SK-N-SH (cell line): Measurements from ENCODE around the gene EPB41L2. TPM values are rescaled to one million over a fixed set of nuclear protein-coding genes. Genes with fewer than 3 reads are reported as not detected.

Experiments used
- CTCF ChIA-PET: fragments of 300-600, 350-600 bp; formaldehyde crosslinking; extraction: SDS; loops from one replicate; lab custom pipeline; 2021; lab: Yijun Ruan, JAX
- POLR2A ChIA-PET: fragments of 350-600 bp; sonication (Branson Sonifier 250); formaldehyde crosslinking; extraction: SDS; loops from one replicate; lab custom pipeline; 2020; ENCODE audit warnings: antibody characterized with exemption, inconsistent platforms; lab: Yijun Ruan, JAX
- DNase-seq: peaks from one replicate; pipeline ENCODE4 v3.0.0; 2012
- H2AFZ ChIP-seq: fragments of 200-600 bp; sonication (generic); 2 replicates; pipeline ENCODE4 v1.8.1; 2016; ENCODE audit warnings: antibody characterized with exemption, mild to moderate bottlenecking, low read depth
- H3F3A ChIP-seq: fragments of 200-600 bp; sonication (generic); replicated peaks from 2 replicates; pipeline ENCODE3; 2016; ENCODE audit warnings: antibody characterized with exemption, mild to moderate bottlenecking; ENCODE audit not compliant: insufficient read depth
- H3K27ac ChIP-seq, 2 experiments: fragments of 200-500 bp in 1 of 2; fragments of 200-600 bp in 1 of 2; sonication (Bioruptor generic) in 1 of 2; sonication (generic), shearing (Covaris generic) in 1 of 2; 2 replicates each; pipeline versions ENCODE4 v1.5.1 to v1.6.1; 2014 to 2016; ENCODE audit warnings: low read depth in 2 of 2, inconsistent platforms in 1 of 2, low read length in 1 of 2, mild to moderate bottlenecking in 1 of 2, mixed read lengths in 1 of 2
- H3K27me3 ChIP-seq: fragments of 200-600 bp; sonication (generic), shearing (Covaris generic); 2 replicates; pipeline ENCODE4 v1.6.1; 2016; ENCODE audit warnings: mixed run types; ENCODE audit not compliant: insufficient read depth
- H3K36me3 ChIP-seq, 2 experiments: fragments of 200-500 bp in 1 of 2; fragments of 200-600 bp in 1 of 2; sonication (Bioruptor generic) in 1 of 2; sonication (generic) in 1 of 2; replicated peaks in 1 of 2; 2 replicates each; pipeline versions ENCODE3 to v1.5.1; 2014 to 2016; ENCODE audit warnings: low read length in 1 of 2, mild to moderate bottlenecking in 1 of 2; ENCODE audit not compliant: insufficient read depth in 2 of 2, control insufficient read depth in 1 of 2
- H3K4me1 ChIP-seq, 2 experiments: fragments of 200-500 bp in 1 of 2; fragments of 200-600 bp in 1 of 2; sonication (Bioruptor generic) in 1 of 2; sonication (generic), shearing (Covaris generic) in 1 of 2; 2 replicates each; pipeline versions ENCODE4 v1.5.1 to v1.6.1; 2014 to 2016; ENCODE audit warnings: low read depth in 1 of 2, low read length in 1 of 2, mixed run types in 1 of 2; ENCODE audit not compliant: insufficient read depth in 2 of 2, control insufficient read depth in 1 of 2
- H3K4me2 ChIP-seq: fragments of 200-600 bp; sonication (generic), shearing (Covaris generic); 2 replicates; pipeline ENCODE4 v1.6.1; 2017; ENCODE audit warnings: mixed run types
- H3K4me3 ChIP-seq, 2 experiments: fragments of 200-500 bp in 1 of 2; fragments of 200-600 bp in 1 of 2; sonication (Bioruptor generic) in 1 of 2; sonication (generic), shearing (Covaris generic) in 1 of 2; 2 replicates each; pipeline versions ENCODE4 v1.5.1 to v1.8.1; 2014 to 2016; ENCODE audit warnings: low read depth in 2 of 2, inconsistent platforms in 1 of 2, low read length in 1 of 2, mild to moderate bottlenecking in 1 of 2, mixed read lengths in 1 of 2, moderate library complexity in 1 of 2
- H3K79me2 ChIP-seq: fragments of 200-600 bp; sonication (generic); 2 replicates; pipeline ENCODE4 v1.8.1; 2017; ENCODE audit warnings: mild to moderate bottlenecking; ENCODE audit not compliant: insufficient read depth
- H3K9ac ChIP-seq: fragments of 200-600 bp; sonication (generic); 2 replicates; pipeline ENCODE4 v1.6.1; 2017; ENCODE audit warnings: mixed run types
- H3K9me2 ChIP-seq: fragments of 200-600 bp; sonication (generic); 2 replicates; pipeline ENCODE4 v1.6.1; 2017; ENCODE audit warnings: mixed run types
- H3K9me3 ChIP-seq: fragments of 200-600 bp; sonication (generic); 2 replicates; pipeline ENCODE4 v1.6.1; 2017; ENCODE audit warnings: mixed run types, mild to moderate bottlenecking, moderate library complexity
- H4K20me1 ChIP-seq: fragments of 200-600 bp; sonication (generic); 2 replicates; pipeline ENCODE4 v1.6.1; 2017; ENCODE audit warnings: mild to moderate bottlenecking, mixed run types; ENCODE audit not compliant: insufficient read depth
- CHD2 ChIP-seq: fragments of 150-350 bp; IDR thresholded peaks from 2 replicates; pipeline ENCODE4 v1.6.1; 2018; ENCODE audit warnings: low read length; ENCODE audit not compliant: partially characterized antibody
- EP300 ChIP-seq, 2 experiments: IDR thresholded peaks; 2 replicates each; pipeline versions ENCODE4 v1.4.0 to v1.6.1; 2012; ENCODE audit warnings: borderline replicate concordance in 1 of 2, low read depth in 1 of 2, low read length in 1 of 2
- EZH2phosphoT487 ChIP-seq: fragments of 200-600 bp; sonication (generic); IDR thresholded peaks from 2 replicates; pipeline ENCODE4 v1.6.1; 2017; ENCODE audit warnings: low read depth, mixed run types, mild to moderate bottlenecking, antibody characterized with exemption, moderate library complexity, borderline replicate concordance
- FOSL2 ChIP-seq: IDR thresholded peaks from 2 replicates; pipeline ENCODE4 v1.4.0; 2012; ENCODE audit warnings: low read depth, mild to moderate bottlenecking, moderate library complexity, borderline replicate concordance
- FOXJ3 ChIP-seq: sonication (generic); formaldehyde crosslinking; IDR thresholded peaks from 2 replicates; pipeline ENCODE4 v1.5.1; 2020; ENCODE audit warnings: mild to moderate bottlenecking, missing genetic modification reagents
- GABPA ChIP-seq: IDR thresholded peaks from 2 replicates; pipeline ENCODE4 v1.4.0; 2012; ENCODE audit warnings: low read depth, mild to moderate bottlenecking
- JUND ChIP-seq: IDR thresholded peaks from 2 replicates; pipeline ENCODE4 v1.4.0; 2012
- MEF2A ChIP-seq: IDR thresholded peaks from 2 replicates; pipeline ENCODE4 v1.4.0; 2012; ENCODE audit warnings: low read depth, borderline replicate concordance
- NRF1 ChIP-seq: IDR thresholded peaks from 2 replicates; pipeline ENCODE4 v1.6.1; 2012; ENCODE audit warnings: low read depth, mild to moderate bottlenecking, low read length
- POLR2AphosphoS5 ChIP-seq: IDR thresholded peaks from 2 replicates; pipeline ENCODE4 v1.6.1; 2012; ENCODE audit warnings: low read depth, low read length
- RCOR1 ChIP-seq: fragments of 150-350 bp; IDR thresholded peaks from 2 replicates; pipeline ENCODE4 v1.6.1; 2017; ENCODE audit warnings: antibody characterized with exemption, low read length
- RXRA ChIP-seq: IDR thresholded peaks from 2 replicates; pipeline ENCODE4 v1.4.0; 2012; ENCODE audit warnings: low read depth, mild to moderate bottlenecking, borderline replicate concordance
- SMC3 ChIP-seq: IDR thresholded peaks from 2 replicates; pipeline ENCODE4 v1.6.1; 2012; ENCODE audit warnings: low read depth, low read length, improper control_type of control experiment
- TAF1 ChIP-seq: IDR thresholded peaks from 2 replicates; pipeline ENCODE4 v1.6.1; 2012; ENCODE audit warnings: low read depth, mild to moderate bottlenecking, low read length, moderate library complexity, borderline replicate concordance
- TCF12 ChIP-seq: IDR thresholded peaks from 2 replicates; pipeline ENCODE4 v1.4.0; 2012
- TEAD4 ChIP-seq: IDR thresholded peaks from 2 replicates; pipeline ENCODE4 v1.4.0; 2012; ENCODE audit warnings: mild to moderate bottlenecking, borderline replicate concordance; ENCODE audit not compliant: insufficient read depth
- WGBS: methylation state at CpG from one replicate; pipeline ENCODE4 v1.1.6; 2017; ENCODE audit warnings: low lambda C conversion rate; 5-methylcytosine and 5-hydroxymethylcytosine counted together
- polyA plus RNA-seq, 3 experiments: library from polyadenylated mRNA; depleted of rRNA; stranded (reverse); fragments of >200 nt; gene quantifications; 2 replicates each; pipeline ENCODE4 v1.2.3, GENCODE V29; 2012
- TF ChIP-seq, protein P1 (sequence below): fragments of 150-350 bp; IDR thresholded peaks from 2 replicates; pipeline ENCODE4 v1.6.1; 2017; ENCODE audit warnings: antibody characterized with exemption, low read length, low read depth, borderline replicate concordance
- TF ChIP-seq, protein P2 (sequence below): IDR thresholded peaks from 2 replicates; pipeline ENCODE4 v1.4.0; 2012; ENCODE audit warnings: low read depth
- TF ChIP-seq, protein P3 (sequence below): fragments of 200-600 bp; sonication (generic); IDR thresholded peaks from 2 replicates; pipeline ENCODE4 v1.6.1; 2017; ENCODE audit warnings: antibody characterized with exemption, mild to moderate bottlenecking, moderate library complexity
- TF ChIP-seq, protein P4 (sequence below): fragments of 150-350 bp; IDR thresholded peaks from 2 replicates; pipeline ENCODE4 v1.6.1; 2016; ENCODE audit warnings: mild to moderate bottlenecking, low read depth, low read length
- TF ChIP-seq, protein P5 (sequence below): IDR thresholded peaks from 2 replicates; pipeline ENCODE4 v1.4.0; 2012; ENCODE audit warnings: low read depth, borderline replicate concordance
- TF ChIP-seq, protein P6 (sequence below): IDR thresholded peaks from 2 replicates; pipeline ENCODE4 v1.4.0; 2012; ENCODE audit warnings: low read depth, borderline replicate concordance

The EPB41L2 gene
- polyA plus RNA-seq, 1 of the 3 experiments (the other 2 are of a cell fraction), result 1.4 TPM

DNA sequence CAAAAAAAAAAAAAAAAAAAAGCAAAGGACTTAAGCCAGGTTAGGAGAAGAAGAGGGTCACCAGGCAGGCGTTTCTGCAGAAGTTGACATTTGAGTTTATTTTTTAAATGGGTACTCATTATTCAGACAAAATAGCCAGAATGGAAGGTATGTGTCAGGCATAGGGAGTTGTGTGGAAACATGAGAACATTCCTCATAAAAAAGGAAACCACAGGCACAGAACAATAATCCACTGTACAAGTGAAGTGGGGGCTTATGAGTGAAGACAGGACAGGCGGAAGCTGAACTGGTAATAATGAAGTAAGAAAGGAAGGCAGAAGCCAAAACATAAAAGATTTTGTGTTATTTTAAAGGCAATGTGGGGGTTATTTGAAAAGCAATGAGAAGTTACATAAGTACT lies 104.6 kb downstream of the EPB41L2 start:
- ChIA-PET CTCF (no interaction called here), POLR2A (no interaction called here)
- Histone ChIP-seq H3K36me3 (no peaks in the 10 kb centered on the region), H3K9ac (no peak overlapping the region), H3K9me3 (no peaks in the 10 kb centered on the region), H3K27ac (no peak overlapping the region), H3K9me2 (no peaks in the 10 kb centered on the region), H3K4me1 (no peaks in the 10 kb centered on the region), H3K27me3 (peaks cover 22% of the 10 kb centered on the region; the same call in 1 of the 2 replicates), H4K20me1 (no peaks in the 10 kb centered on the region), H3F3A (no peaks in the 10 kb centered on the region), H2AFZ (no peak overlapping the region), H3K4me2 (no peak overlapping the region), H3K79me2 (no peaks in the 10 kb centered on the region), H3K4me3 (no peak overlapping the region)
- 9% methylated on average over 2 of the region's 2 CpGs for WGBS
- no peak for DNase-seq
- TF ChIP-seq POLR2AphosphoS5 (no peak), SMC3 (no peak), FOSL2 (no peak), FOXJ3 (CRISPR knock-in tag) (no peak), RXRA (no peak), GABPA (no peak)

DNA sequence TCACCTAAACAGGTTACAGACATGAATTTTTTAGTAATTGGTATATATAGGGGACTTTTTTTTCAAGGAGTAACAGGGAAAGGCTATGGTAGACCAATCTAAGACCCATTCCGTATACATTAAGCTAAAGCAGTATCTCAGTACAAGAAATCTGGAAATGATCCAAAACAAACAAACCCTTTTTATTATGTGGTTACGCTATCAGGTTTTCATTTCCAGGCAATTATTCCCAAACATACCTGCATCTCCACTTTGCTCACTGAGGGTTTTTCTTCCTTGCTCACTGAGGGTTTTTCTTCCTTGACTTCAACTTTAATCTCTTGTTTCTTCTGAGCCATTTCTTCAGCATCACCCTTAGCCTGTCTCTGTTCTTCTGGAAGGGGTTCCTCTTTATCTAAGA lies 107.3 kb downstream of the EPB41L2 start:
- Histone ChIP-seq H3K4me1 (no peaks in the 10 kb centered on the region), H3K9me3 (no peaks in the 10 kb centered on the region), H4K20me1 (no peaks in the 10 kb centered on the region), H2AFZ (no peak overlapping the region), H3K27ac (no peak overlapping the region), H3K36me3 (no peaks in the 10 kb centered on the region), H3K4me3 (no peak overlapping the region), H3K27me3 (peaks cover 22% of the 10 kb centered on the region; the same call in 1 of the 2 replicates), H3K4me2 (no peak overlapping the region), H3F3A (no peaks in the 10 kb centered on the region), H3K9me2 (no peaks in the 10 kb centered on the region), H3K9ac (no peak overlapping the region), H3K79me2 (no peaks in the 10 kb centered on the region)
- CTCF ChIA-PET, result no interaction called here
- 18% methylated on average over 2 of the region's 2 CpGs for WGBS
- no peak for DNase-seq
- POLR2A ChIA-PET, result no interaction called here
- TF ChIP-seq FOXJ3 (CRISPR knock-in tag) (no peak), TEAD4 (no peak), MEF2A (no peak), RCOR1 (no peak), POLR2AphosphoS5 (no peak), RXRA (no peak), CHD2 (no peak), JUND (no peak), EZH2phosphoT487 (no peak), NRF1 (no peak), EP300 (IDR thresholded peaks at IDR 0.05; ENCODE audit: borderline replicate concordance in 1 of 2, low read depth in 1 of 2, low read length in 1 of 2) (no peak), TCF12 (no peak), TAF1 (no peak)
- TF ChIP-seq, protein P1, sequence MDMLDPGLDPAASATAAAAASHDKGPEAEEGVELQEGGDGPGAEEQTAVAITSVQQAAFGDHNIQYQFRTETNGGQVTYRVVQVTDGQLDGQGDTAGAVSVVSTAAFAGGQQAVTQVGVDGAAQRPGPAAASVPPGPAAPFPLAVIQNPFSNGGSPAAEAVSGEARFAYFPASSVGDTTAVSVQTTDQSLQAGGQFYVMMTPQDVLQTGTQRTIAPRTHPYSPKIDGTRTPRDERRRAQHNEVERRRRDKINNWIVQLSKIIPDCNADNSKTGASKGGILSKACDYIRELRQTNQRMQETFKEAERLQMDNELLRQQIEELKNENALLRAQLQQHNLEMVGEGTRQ, result no peak
- TF ChIP-seq, protein P2, sequence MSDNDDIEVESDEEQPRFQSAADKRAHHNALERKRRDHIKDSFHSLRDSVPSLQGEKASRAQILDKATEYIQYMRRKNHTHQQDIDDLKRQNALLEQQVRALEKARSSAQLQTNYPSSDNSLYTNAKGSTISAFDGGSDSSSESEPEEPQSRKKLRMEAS, result no peak
- TF ChIP-seq, protein P3, sequence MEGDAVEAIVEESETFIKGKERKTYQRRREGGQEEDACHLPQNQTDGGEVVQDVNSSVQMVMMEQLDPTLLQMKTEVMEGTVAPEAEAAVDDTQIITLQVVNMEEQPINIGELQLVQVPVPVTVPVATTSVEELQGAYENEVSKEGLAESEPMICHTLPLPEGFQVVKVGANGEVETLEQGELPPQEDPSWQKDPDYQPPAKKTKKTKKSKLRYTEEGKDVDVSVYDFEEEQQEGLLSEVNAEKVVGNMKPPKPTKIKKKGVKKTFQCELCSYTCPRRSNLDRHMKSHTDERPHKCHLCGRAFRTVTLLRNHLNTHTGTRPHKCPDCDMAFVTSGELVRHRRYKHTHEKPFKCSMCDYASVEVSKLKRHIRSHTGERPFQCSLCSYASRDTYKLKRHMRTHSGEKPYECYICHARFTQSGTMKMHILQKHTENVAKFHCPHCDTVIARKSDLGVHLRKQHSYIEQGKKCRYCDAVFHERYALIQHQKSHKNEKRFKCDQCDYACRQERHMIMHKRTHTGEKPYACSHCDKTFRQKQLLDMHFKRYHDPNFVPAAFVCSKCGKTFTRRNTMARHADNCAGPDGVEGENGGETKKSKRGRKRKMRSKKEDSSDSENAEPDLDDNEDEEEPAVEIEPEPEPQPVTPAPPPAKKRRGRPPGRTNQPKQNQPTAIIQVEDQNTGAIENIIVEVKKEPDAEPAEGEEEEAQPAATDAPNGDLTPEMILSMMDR, result no peak
- TF ChIP-seq, protein P4, sequence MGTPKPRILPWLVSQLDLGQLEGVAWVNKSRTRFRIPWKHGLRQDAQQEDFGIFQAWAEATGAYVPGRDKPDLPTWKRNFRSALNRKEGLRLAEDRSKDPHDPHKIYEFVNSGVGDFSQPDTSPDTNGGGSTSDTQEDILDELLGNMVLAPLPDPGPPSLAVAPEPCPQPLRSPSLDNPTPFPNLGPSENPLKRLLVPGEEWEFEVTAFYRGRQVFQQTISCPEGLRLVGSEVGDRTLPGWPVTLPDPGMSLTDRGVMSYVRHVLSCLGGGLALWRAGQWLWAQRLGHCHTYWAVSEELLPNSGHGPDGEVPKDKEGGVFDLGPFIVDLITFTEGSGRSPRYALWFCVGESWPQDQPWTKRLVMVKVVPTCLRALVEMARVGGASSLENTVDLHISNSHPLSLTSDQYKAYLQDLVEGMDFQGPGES, result no peak
- TF ChIP-seq, protein P5, sequence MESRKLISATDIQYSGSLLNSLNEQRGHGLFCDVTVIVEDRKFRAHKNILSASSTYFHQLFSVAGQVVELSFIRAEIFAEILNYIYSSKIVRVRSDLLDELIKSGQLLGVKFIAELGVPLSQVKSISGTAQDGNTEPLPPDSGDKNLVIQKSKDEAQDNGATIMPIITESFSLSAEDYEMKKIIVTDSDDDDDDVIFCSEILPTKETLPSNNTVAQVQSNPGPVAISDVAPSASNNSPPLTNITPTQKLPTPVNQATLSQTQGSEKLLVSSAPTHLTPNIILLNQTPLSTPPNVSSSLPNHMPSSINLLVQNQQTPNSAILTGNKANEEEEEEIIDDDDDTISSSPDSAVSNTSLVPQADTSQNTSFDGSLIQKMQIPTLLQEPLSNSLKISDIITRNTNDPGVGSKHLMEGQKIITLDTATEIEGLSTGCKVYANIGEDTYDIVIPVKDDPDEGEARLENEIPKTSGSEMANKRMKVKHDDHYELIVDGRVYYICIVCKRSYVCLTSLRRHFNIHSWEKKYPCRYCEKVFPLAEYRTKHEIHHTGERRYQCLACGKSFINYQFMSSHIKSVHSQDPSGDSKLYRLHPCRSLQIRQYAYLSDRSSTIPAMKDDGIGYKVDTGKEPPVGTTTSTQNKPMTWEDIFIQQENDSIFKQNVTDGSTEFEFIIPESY, result no peak
- TF ChIP-seq, protein P6, sequence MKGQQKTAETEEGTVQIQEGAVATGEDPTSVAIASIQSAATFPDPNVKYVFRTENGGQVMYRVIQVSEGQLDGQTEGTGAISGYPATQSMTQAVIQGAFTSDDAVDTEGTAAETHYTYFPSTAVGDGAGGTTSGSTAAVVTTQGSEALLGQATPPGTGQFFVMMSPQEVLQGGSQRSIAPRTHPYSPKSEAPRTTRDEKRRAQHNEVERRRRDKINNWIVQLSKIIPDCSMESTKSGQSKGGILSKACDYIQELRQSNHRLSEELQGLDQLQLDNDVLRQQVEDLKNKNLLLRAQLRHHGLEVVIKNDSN, result no peak
